C4-2B (cell line): Measurements from ENCODE around the gene CCDC177.

Experiments used
- CTCF ChIP-seq: fragments of 450-650 bp; conservative IDR thresholded peaks from 2 replicates; pipeline ENCODE4 v1.5.1; 2017; ENCODE audit warnings: mild to moderate bottlenecking
- ZFX ChIP-seq: fragments of 450-650 bp; IDR thresholded peaks from 2 replicates; pipeline ENCODE4 v1.6.1; 2017

- TF ChIP-seq CTCF (peak; percentile 92), ZFX (no peak)
Measured at GRCh38 chr14:69535230-69535848, 39.3 kb downstream of the CCDC177 start.
